ENCODE measurements around the gene KRT40.

KRT40 gene

GRCh38 chr17:41019415-41019814 lies 35.3 kb upstream of the KRT40 start:
- TF ChIP-seq, protein P1, sequence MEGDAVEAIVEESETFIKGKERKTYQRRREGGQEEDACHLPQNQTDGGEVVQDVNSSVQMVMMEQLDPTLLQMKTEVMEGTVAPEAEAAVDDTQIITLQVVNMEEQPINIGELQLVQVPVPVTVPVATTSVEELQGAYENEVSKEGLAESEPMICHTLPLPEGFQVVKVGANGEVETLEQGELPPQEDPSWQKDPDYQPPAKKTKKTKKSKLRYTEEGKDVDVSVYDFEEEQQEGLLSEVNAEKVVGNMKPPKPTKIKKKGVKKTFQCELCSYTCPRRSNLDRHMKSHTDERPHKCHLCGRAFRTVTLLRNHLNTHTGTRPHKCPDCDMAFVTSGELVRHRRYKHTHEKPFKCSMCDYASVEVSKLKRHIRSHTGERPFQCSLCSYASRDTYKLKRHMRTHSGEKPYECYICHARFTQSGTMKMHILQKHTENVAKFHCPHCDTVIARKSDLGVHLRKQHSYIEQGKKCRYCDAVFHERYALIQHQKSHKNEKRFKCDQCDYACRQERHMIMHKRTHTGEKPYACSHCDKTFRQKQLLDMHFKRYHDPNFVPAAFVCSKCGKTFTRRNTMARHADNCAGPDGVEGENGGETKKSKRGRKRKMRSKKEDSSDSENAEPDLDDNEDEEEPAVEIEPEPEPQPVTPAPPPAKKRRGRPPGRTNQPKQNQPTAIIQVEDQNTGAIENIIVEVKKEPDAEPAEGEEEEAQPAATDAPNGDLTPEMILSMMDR (IDR thresholded peaks at IDR 0.05; ENCODE audit: insufficient read depth, low read length, poor library complexity, severe bottlenecking) = no peak
- H3K4me3 ChIP-seq (replicated peaks; ENCODE audit: low read depth, low read length) = no peak overlapping the region
- no peaks in the 10 kb centered on the region for H3K27me3 ChIP-seq (replicated peaks; ENCODE audit: control insufficient read depth, insufficient read depth, low read length)
- DNase-seq (ENCODE audit: extremely low read depth, insufficient read length) = no peak
- H3K36me3 ChIP-seq (ENCODE audit: control insufficient read depth, insufficient read depth, low read length) = no peaks in the 10 kb centered on the region

- no peak overlapping the region for H3K4me3 ChIP-seq (replicated peaks; ENCODE audit: low read depth, low read length)
- no peak for DNase-seq (ENCODE audit: extremely low read depth, insufficient read length)
- no peaks in the 10 kb centered on the region for H3K36me3 ChIP-seq (ENCODE audit: control insufficient read depth, insufficient read depth, low read length)
- TF ChIP-seq, protein P1 (IDR thresholded peaks at IDR 0.05; ENCODE audit: insufficient read depth, low read length, poor library complexity, severe bottlenecking) = no peak
- H3K27me3 ChIP-seq (replicated peaks; ENCODE audit: control insufficient read depth, insufficient read depth, low read length) = no peaks in the 10 kb centered on the region
Observed at GRCh38 chr17:41018541-41018940, 34.4 kb upstream of the KRT40 start.

DNA sequence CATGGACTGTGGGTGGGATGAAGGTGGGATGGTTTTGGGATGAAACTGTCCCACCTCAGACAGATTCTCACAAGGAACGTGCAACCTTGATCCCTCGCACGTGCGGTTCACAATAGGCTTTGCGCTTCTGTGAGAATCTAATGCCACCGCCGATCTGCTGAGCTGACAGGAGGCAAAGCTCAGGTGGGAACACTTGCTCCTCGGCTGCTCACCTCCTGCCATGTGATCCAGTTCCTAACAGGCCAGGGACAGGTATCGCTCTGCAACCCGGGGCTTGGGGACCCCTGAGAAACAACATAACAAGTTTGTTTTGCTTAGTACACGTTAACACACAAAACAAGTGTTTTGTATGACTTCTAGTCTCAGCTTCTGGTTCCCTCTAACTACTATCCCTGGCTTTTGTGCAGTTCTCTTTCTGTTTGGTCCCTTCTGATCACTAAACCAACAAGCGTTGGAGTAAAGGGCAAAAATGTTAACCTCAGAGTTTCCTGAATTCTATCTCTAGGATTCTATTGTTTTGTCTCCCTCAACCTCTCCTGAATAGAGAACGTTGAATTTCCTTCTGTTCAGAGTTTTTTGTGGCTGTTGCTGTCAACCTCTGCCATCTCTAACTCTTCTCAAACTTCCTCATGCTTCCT lies 32.6 kb upstream of the KRT40 start:
- no peak for DNase-seq (ENCODE audit: extremely low read depth, insufficient read length)
- no peak overlapping the region for H3K4me3 ChIP-seq (replicated peaks; ENCODE audit: low read depth, low read length)
- H3K36me3 ChIP-seq (ENCODE audit: control insufficient read depth, insufficient read depth, low read length) = no peaks in the 10 kb centered on the region
- TF ChIP-seq, protein P1 (IDR thresholded peaks at IDR 0.05; ENCODE audit: insufficient read depth, low read length, poor library complexity, severe bottlenecking) = no peak
- no peaks in the 10 kb centered on the region for H3K27me3 ChIP-seq (replicated peaks; ENCODE audit: control insufficient read depth, insufficient read depth, low read length)

GRCh38 chr17:41015454-41015853 lies 31.3 kb upstream of the KRT40 start:
- TF ChIP-seq, protein P1 (IDR thresholded peaks at IDR 0.05; ENCODE audit: insufficient read depth, low read length, poor library complexity, severe bottlenecking) = no peak
- no peaks in the 10 kb centered on the region for H3K27me3 ChIP-seq (replicated peaks; ENCODE audit: control insufficient read depth, insufficient read depth, low read length)
- no peaks in the 10 kb centered on the region for H3K36me3 ChIP-seq (ENCODE audit: control insufficient read depth, insufficient read depth, low read length)
- H3K4me3 ChIP-seq (replicated peaks; ENCODE audit: low read depth, low read length) = no peak overlapping the region
- no peak for DNase-seq (ENCODE audit: extremely low read depth, insufficient read length)

GRCh38 chr17:41013606-41014005 lies 29.5 kb upstream of the KRT40 start:
- Histone ChIP-seq H3K27me3 (replicated peaks; ENCODE audit: control insufficient read depth, insufficient read depth, low read length) (no peaks in the 10 kb centered on the region), H3K4me3 (replicated peaks; ENCODE audit: low read depth, low read length) (no peak overlapping the region), H3K36me3 (ENCODE audit: control insufficient read depth, insufficient read depth, low read length) (no peaks in the 10 kb centered on the region)
- TF ChIP-seq, protein P1 (IDR thresholded peaks at IDR 0.05; ENCODE audit: insufficient read depth, low read length, poor library complexity, severe bottlenecking) = no peak
- DNase-seq (ENCODE audit: extremely low read depth, insufficient read length) = no peak

- H3K4me3 ChIP-seq (replicated peaks; ENCODE audit: low read depth, low read length) = no peak overlapping the region
- H3K36me3 ChIP-seq (ENCODE audit: control insufficient read depth, insufficient read depth, low read length) = no peaks in the 10 kb centered on the region
- TF ChIP-seq, protein P1 (IDR thresholded peaks at IDR 0.05; ENCODE audit: insufficient read depth, low read length, poor library complexity, severe bottlenecking) = no peak
- DNase-seq (ENCODE audit: extremely low read depth, insufficient read length) = no peak
- no peaks in the 10 kb centered on the region for H3K27me3 ChIP-seq (replicated peaks; ENCODE audit: control insufficient read depth, insufficient read depth, low read length)
Observed at GRCh38 chr17:41013181-41013580, 29.1 kb upstream of the KRT40 start.
